Measurements from ENCODE around the gene TMED10.

The TMED10 gene

GRCh38 chr14:75119056-75119455, 57.4 kb downstream of the TMED10 start:
- Histone ChIP-seq H3K27ac (ENCODE audit: low read depth, low read length) (peak overlapping the region; percentile 63), H3K4me1 (ENCODE audit: control insufficient read depth, insufficient read depth, low read length, unreplicated experiment) (peaks cover 17% of the 10 kb centered on the region), H3K36me3 (ENCODE audit: insufficient read depth, low read length) (peaks cover 39% of the 10 kb centered on the region), H3K79me2 (ENCODE audit: control insufficient read depth, insufficient read depth, low read length, unreplicated experiment) (no peaks in the 10 kb centered on the region), H2AFZ (ENCODE audit: low read length, unreplicated experiment) (no peak overlapping the region), H3K4me3 (ENCODE audit: low read depth, low read length) (no peak overlapping the region), H3K27me3 (ENCODE audit: insufficient read depth, low read length) (no peaks in the 10 kb centered on the region)

GRCh38 chr14:75113932-75114539, 62.4 kb downstream of the TMED10 start:
- peaks cover 3% of the 10 kb centered on the region for H3K4me1 ChIP-seq (ENCODE audit: control insufficient read depth, insufficient read depth, low read length, unreplicated experiment)
- no peaks in the 10 kb centered on the region for H3K27me3 ChIP-seq (ENCODE audit: insufficient read depth, low read length)
- no peak overlapping the region for H2AFZ ChIP-seq (ENCODE audit: low read length, unreplicated experiment)

GRCh38 chr14:75109877-75110276, 66.5 kb downstream of the TMED10 start:
- Histone ChIP-seq H3K27ac (ENCODE audit: low read depth, low read length) (no peak overlapping the region), H3K27me3 (ENCODE audit: insufficient read depth, low read length) (no peaks in the 10 kb centered on the region), H3K4me3 (ENCODE audit: low read depth, low read length) (no peak overlapping the region), H3K79me2 (ENCODE audit: control insufficient read depth, insufficient read depth, low read length, unreplicated experiment) (no peaks in the 10 kb centered on the region), H2AFZ (ENCODE audit: low read length, unreplicated experiment) (no peak overlapping the region), H3K4me1 (ENCODE audit: control insufficient read depth, insufficient read depth, low read length, unreplicated experiment) (no peaks in the 10 kb centered on the region), H3K36me3 (ENCODE audit: insufficient read depth, low read length) (peaks cover 53% of the 10 kb centered on the region)

More at GRCh38 chr14:75113932-75114539, 62.4 kb downstream of the TMED10 start:
- no peak overlapping the region for H3K27ac ChIP-seq (ENCODE audit: low read depth, low read length)
- no peak overlapping the region for H3K4me3 ChIP-seq (ENCODE audit: low read depth, low read length)
- H3K79me2 ChIP-seq (ENCODE audit: control insufficient read depth, insufficient read depth, low read length, unreplicated experiment), result no peaks in the 10 kb centered on the region
- peaks cover 62% of the 10 kb centered on the region for H3K36me3 ChIP-seq (ENCODE audit: insufficient read depth, low read length)

GRCh38 chr14:75107186-75107585, 69.2 kb downstream of the TMED10 start:
- Histone ChIP-seq H3K4me3 (ENCODE audit: low read depth, low read length) (no peak overlapping the region), H3K27ac (ENCODE audit: low read depth, low read length) (no peak overlapping the region), H3K27me3 (ENCODE audit: insufficient read depth, low read length) (no peaks in the 10 kb centered on the region), H3K4me1 (ENCODE audit: control insufficient read depth, insufficient read depth, low read length, unreplicated experiment) (no peaks in the 10 kb centered on the region), H3K36me3 (ENCODE audit: insufficient read depth, low read length) (peaks cover 41% of the 10 kb centered on the region; the same call in 1 of the 2 replicates), H3K79me2 (ENCODE audit: control insufficient read depth, insufficient read depth, low read length, unreplicated experiment) (no peaks in the 10 kb centered on the region), H2AFZ (ENCODE audit: low read length, unreplicated experiment) (no peak overlapping the region)

- H3K4me3 ChIP-seq (ENCODE audit: low read depth, low read length), result no peak overlapping the region
- H3K36me3 ChIP-seq (ENCODE audit: insufficient read depth, low read length), result peaks cover 28% of the 10 kb centered on the region
- no peak overlapping the region for H2AFZ ChIP-seq (ENCODE audit: low read length, unreplicated experiment)
- H3K79me2 ChIP-seq (ENCODE audit: control insufficient read depth, insufficient read depth, low read length, unreplicated experiment), result no peaks in the 10 kb centered on the region
- no peaks in the 10 kb centered on the region for H3K4me1 ChIP-seq (ENCODE audit: control insufficient read depth, insufficient read depth, low read length, unreplicated experiment)
- no peaks in the 10 kb centered on the region for H3K27me3 ChIP-seq (ENCODE audit: insufficient read depth, low read length)
- no peak overlapping the region for H3K27ac ChIP-seq (ENCODE audit: low read depth, low read length)
These were observed 74.9 kb downstream of the TMED10 start for GRCh38 chr14:75101491-75101890.

GRCh38 chr14:75098682-75099081, 77.7 kb downstream of the TMED10 start:
- peaks cover 4% of the 10 kb centered on the region for H3K4me1 ChIP-seq (ENCODE audit: control insufficient read depth, insufficient read depth, low read length, unreplicated experiment)
- no peaks in the 10 kb centered on the region for H3K79me2 ChIP-seq (ENCODE audit: control insufficient read depth, insufficient read depth, low read length, unreplicated experiment)
- H3K27me3 ChIP-seq (ENCODE audit: insufficient read depth, low read length), result no peaks in the 10 kb centered on the region
- H3K36me3 ChIP-seq (ENCODE audit: insufficient read depth, low read length), result peaks cover 40% of the 10 kb centered on the region
- no peak overlapping the region for H3K4me3 ChIP-seq (ENCODE audit: low read depth, low read length)
- no peak overlapping the region for H2AFZ ChIP-seq (ENCODE audit: low read length, unreplicated experiment)
- H3K27ac ChIP-seq (ENCODE audit: low read depth, low read length), result no peak overlapping the region

- peaks cover 37% of the 10 kb centered on the region for H3K36me3 ChIP-seq (ENCODE audit: insufficient read depth, low read length)
- no peaks in the 10 kb centered on the region for H3K79me2 ChIP-seq (ENCODE audit: control insufficient read depth, insufficient read depth, low read length, unreplicated experiment)
- no peak overlapping the region for H3K27ac ChIP-seq (ENCODE audit: low read depth, low read length)
- H3K4me3 ChIP-seq (ENCODE audit: low read depth, low read length), result no peak overlapping the region
- H2AFZ ChIP-seq (ENCODE audit: low read length, unreplicated experiment), result no peak overlapping the region
- H3K27me3 ChIP-seq (ENCODE audit: insufficient read depth, low read length), result no peaks in the 10 kb centered on the region
- peaks cover 4% of the 10 kb centered on the region for H3K4me1 ChIP-seq (ENCODE audit: control insufficient read depth, insufficient read depth, low read length, unreplicated experiment)
These were observed 78.2 kb downstream of the TMED10 start for GRCh38 chr14:75098212-75098611.

- peaks cover 37% of the 10 kb centered on the region for H3K36me3 ChIP-seq (ENCODE audit: insufficient read depth, low read length)
- H3K27ac ChIP-seq (ENCODE audit: low read depth, low read length), result no peak overlapping the region
- H3K4me3 ChIP-seq (ENCODE audit: low read depth, low read length), result no peak overlapping the region
- no peaks in the 10 kb centered on the region for H3K79me2 ChIP-seq (ENCODE audit: control insufficient read depth, insufficient read depth, low read length, unreplicated experiment)
- H3K4me1 ChIP-seq (ENCODE audit: control insufficient read depth, insufficient read depth, low read length, unreplicated experiment), result peaks cover 4% of the 10 kb centered on the region
- no peak overlapping the region for H2AFZ ChIP-seq (ENCODE audit: low read length, unreplicated experiment)
- H3K27me3 ChIP-seq (ENCODE audit: insufficient read depth, low read length), result no peaks in the 10 kb centered on the region
These were observed 79.5 kb downstream of the TMED10 start for GRCh38 chr14:75096959-75097358.

- H3K4me1 ChIP-seq (ENCODE audit: control insufficient read depth, insufficient read depth, low read length, unreplicated experiment), result peaks cover 4% of the 10 kb centered on the region
- H3K79me2 ChIP-seq (ENCODE audit: control insufficient read depth, insufficient read depth, low read length, unreplicated experiment), result no peaks in the 10 kb centered on the region
- H3K36me3 ChIP-seq (ENCODE audit: insufficient read depth, low read length), result peaks cover 38% of the 10 kb centered on the region
- no peaks in the 10 kb centered on the region for H3K27me3 ChIP-seq (ENCODE audit: insufficient read depth, low read length)
- H2AFZ ChIP-seq (ENCODE audit: low read length, unreplicated experiment), result no peak overlapping the region
- no peak overlapping the region for H3K4me3 ChIP-seq (ENCODE audit: low read depth, low read length)
- no peak overlapping the region for H3K27ac ChIP-seq (ENCODE audit: low read depth, low read length)
These were observed 80.7 kb downstream of the TMED10 start for GRCh38 chr14:75095690-75096089.

GRCh38 chr14:75094896-75095295, 81.5 kb downstream of the TMED10 start:
- peaks cover 37% of the 10 kb centered on the region for H3K36me3 ChIP-seq (ENCODE audit: insufficient read depth, low read length)
- H2AFZ ChIP-seq (ENCODE audit: low read length, unreplicated experiment), result no peak overlapping the region
- H3K4me3 ChIP-seq (ENCODE audit: low read depth, low read length), result no peak overlapping the region
- H3K27ac ChIP-seq (ENCODE audit: low read depth, low read length), result no peak overlapping the region
- H3K79me2 ChIP-seq (ENCODE audit: control insufficient read depth, insufficient read depth, low read length, unreplicated experiment), result no peaks in the 10 kb centered on the region
- no peaks in the 10 kb centered on the region for H3K27me3 ChIP-seq (ENCODE audit: insufficient read depth, low read length)
- H3K4me1 ChIP-seq (ENCODE audit: control insufficient read depth, insufficient read depth, low read length, unreplicated experiment), result peaks cover 4% of the 10 kb centered on the region

- Histone ChIP-seq H3K4me1 (ENCODE audit: control insufficient read depth, insufficient read depth, low read length, unreplicated experiment) (peaks cover 4% of the 10 kb centered on the region), H3K36me3 (ENCODE audit: insufficient read depth, low read length) (peaks cover 41% of the 10 kb centered on the region), H3K27me3 (ENCODE audit: insufficient read depth, low read length) (no peaks in the 10 kb centered on the region), H3K27ac (ENCODE audit: low read depth, low read length) (no peak overlapping the region), H2AFZ (ENCODE audit: low read length, unreplicated experiment) (no peak overlapping the region), H3K79me2 (ENCODE audit: control insufficient read depth, insufficient read depth, low read length, unreplicated experiment) (no peaks in the 10 kb centered on the region), H3K4me3 (ENCODE audit: low read depth, low read length) (no peak overlapping the region)
These were observed 83.7 kb downstream of the TMED10 start for GRCh38 chr14:75092698-75093097.

Data from ACC112 (cell line).